Neuronal stem cell (in vitro differentiated cells): ENCODE results near the gene HINT2.
A peak's percentile ranks its signal among the peaks of the same experiment; 100 is the strongest.

Experiments
- DNase-seq: peaks from one replicate; pipeline ENCODE4 v3.0.0-alpha.2; 2013; ENCODE audit warnings: low spot score
- H2AFZ ChIP-seq: one replicate; pipeline ENCODE4 v1.6.1; 2013; ENCODE audit warnings: mild to moderate bottlenecking, low read length, inconsistent platforms
- H2AK5ac ChIP-seq: 2 replicates; pipeline ENCODE4 v1.6.1; 2013; ENCODE audit warnings: low read depth, mild to moderate bottlenecking, inconsistent platforms, low read length, moderate library complexity, mixed read lengths
- H2BK120ac ChIP-seq: 2 replicates; pipeline ENCODE4 v1.6.1; 2013; ENCODE audit warnings: low read depth, mild to moderate bottlenecking, inconsistent platforms, low read length, moderate library complexity, mixed read lengths
- H2BK12ac ChIP-seq: one replicate; pipeline ENCODE4 v1.6.1; 2013; ENCODE audit warnings: low read length, inconsistent platforms
- H2BK15ac ChIP-seq: 2 replicates; pipeline ENCODE4 v1.6.1; 2013; ENCODE audit warnings: mild to moderate bottlenecking, low read length, inconsistent platforms, mixed read lengths
- H2BK5ac ChIP-seq: one replicate; pipeline ENCODE4 v1.6.1; 2013; ENCODE audit warnings: inconsistent platforms, mild to moderate bottlenecking, low read length, moderate library complexity
- H3K14ac ChIP-seq: one replicate; pipeline ENCODE4 v1.6.1; 2013; ENCODE audit warnings: low read length, inconsistent platforms
- H3K18ac ChIP-seq: 2 replicates; pipeline ENCODE4 v1.6.1; 2013; ENCODE audit warnings: low read length, inconsistent platforms
- H3K23ac ChIP-seq: 2 replicates; pipeline ENCODE4 v1.6.1; 2013; ENCODE audit warnings: low read depth, mild to moderate bottlenecking, mixed read lengths, low read length, inconsistent platforms; ENCODE audit not compliant: poor library complexity
- H3K27ac ChIP-seq: replicated peaks from 3 replicates; pipeline ENCODE4 v1.5.1; 2013; ENCODE audit warnings: low read length, inconsistent platforms
- H3K27me3 ChIP-seq, 3 experiments: 2 replicates each; pipeline ENCODE4 v1.6.1; 2013; ENCODE audit warnings: low read length in 3 of 3, mild to moderate bottlenecking in 2 of 3, inconsistent platforms in 1 of 3, low read depth in 1 of 3, mixed read lengths in 1 of 3, moderate library complexity in 1 of 3; ENCODE audit not compliant: control insufficient read depth in 3 of 3, insufficient read depth in 3 of 3
- H3K36me3 ChIP-seq, 2 donors: replicated peaks in 1 of 2; 2 replicates each; pipeline ENCODE4 v1.6.1; 2013; ENCODE audit warnings: low read length in 2 of 2; ENCODE audit not compliant: control insufficient read depth in 2 of 2, insufficient read depth in 2 of 2
- H3K4ac ChIP-seq: 2 replicates; pipeline ENCODE4 v1.6.1; 2013; ENCODE audit warnings: inconsistent platforms, mild to moderate bottlenecking, low read length, moderate library complexity
- H3K4me1 ChIP-seq, 2 donors: 1 replicate in 1 of 2; 2 replicates in 1 of 2; pipeline ENCODE4 v1.6.1; 2013; ENCODE audit warnings: low read length in 2 of 2, low read depth in 1 of 2; ENCODE audit not compliant: control insufficient read depth in 2 of 2, insufficient read depth in 1 of 2
- H3K4me2 ChIP-seq: one replicate; pipeline ENCODE4 v1.6.1; 2013; ENCODE audit warnings: mild to moderate bottlenecking, low read length, inconsistent platforms; ENCODE audit not compliant: insufficient read depth, poor library complexity, severe bottlenecking
- H3K4me3 ChIP-seq, 2 donors: 2 replicates each; pipeline ENCODE4 v1.5.1; 2013; ENCODE audit warnings: low read length in 2 of 2, mild to moderate bottlenecking in 2 of 2, inconsistent platforms in 1 of 2, moderate library complexity in 1 of 2
- H3K79me1 ChIP-seq: one replicate; pipeline ENCODE4 v1.6.1; 2013; ENCODE audit warnings: low read depth, mild to moderate bottlenecking, inconsistent platforms, low read length, moderate library complexity
- H3K9ac ChIP-seq: one replicate; pipeline ENCODE4 v1.6.1; 2013; ENCODE audit warnings: mild to moderate bottlenecking, low read depth, low read length, inconsistent platforms; ENCODE audit not compliant: poor library complexity
- H3K9me3 ChIP-seq, 2 donors: replicated peaks in 1 of 2; 2 replicates each; pipeline versions ENCODE3 to v1.6.1; 2013; ENCODE audit warnings: low read length in 2 of 2, mild to moderate bottlenecking in 2 of 2, inconsistent platforms in 1 of 2, low read depth in 1 of 2, mixed read lengths in 1 of 2, moderate library complexity in 1 of 2; ENCODE audit not compliant: control insufficient read depth in 2 of 2, insufficient read depth in 1 of 2
- H4K8ac ChIP-seq: one replicate; pipeline ENCODE4 v1.6.1; 2013; ENCODE audit warnings: low read depth, mild to moderate bottlenecking, inconsistent platforms, low read length, moderate library complexity
- H4K91ac ChIP-seq: one replicate; pipeline ENCODE4 v1.6.1; 2013; ENCODE audit warnings: low read length, low read depth, mild to moderate bottlenecking, inconsistent platforms; ENCODE audit not compliant: poor library complexity
- WGBS, 2 donors: extraction: QIAGEN DNeasy Blood & Tissue Kit; methylation state at CpG; one replicate each; pipeline ENCODE4 v1.1.7; 2013; ENCODE audit warnings: missing lambda C conversion rate in 2 of 2, mixed read lengths in 1 of 2; ENCODE audit not compliant: insufficient read length in 2 of 2, insufficient replicate concordance in 1 of 2; ENCODE audit errors: extremely low coverage in 2 of 2; 5-methylcytosine and 5-hydroxymethylcytosine counted together

Gene HINT2

GRCh38 chr9:35834260-35835215, 19.7 kb upstream of the HINT2 start:
- Histone ChIP-seq H3K27me3 (no peaks in the 10 kb centered on the region), H2AK5ac (no peak overlapping the region), H3K4me1 (peaks cover 5 to 6% of the 10 kb centered on the region in 2 donors), H2AFZ (no peak overlapping the region), H4K8ac (no peak overlapping the region), H2BK12ac (no peak overlapping the region), H3K23ac (no peak overlapping the region), H3K79me1 (peaks cover 1% of the 10 kb centered on the region), H2BK15ac (no peak overlapping the region), H3K4ac (no peak overlapping the region), H3K9me3 (no peaks in the 10 kb centered on the region), H3K4me2 (no peak overlapping the region), H2BK5ac (no peak overlapping the region), H3K27ac (no peak overlapping the region), H3K36me3 (peaks cover 4 to 10% of the 10 kb centered on the region in 2 donors), H3K9ac (no peak overlapping the region), H3K4me3 (no peak overlapping the region), H4K91ac (no peak overlapping the region), H2BK120ac (no peak overlapping the region), H3K14ac (no peak overlapping the region), H3K18ac (no peak overlapping the region)
- DNase-seq: no peak
- 100% methylated on average over 1 of the region's 14 CpGs; no CpG with 5 or more reads in 1 of the 2 donors for WGBS, 2 donors

- Histone ChIP-seq H3K4ac (no peak overlapping the region), H2BK120ac (no peak overlapping the region), H3K4me2 (no peak overlapping the region), H4K91ac (no peak overlapping the region), H3K27ac (no peak overlapping the region), H3K4me1 (peaks cover 8 to 10% of the 10 kb centered on the region in 2 donors), H4K8ac (no peak overlapping the region), H3K36me3 (peaks cover 4 to 10% of the 10 kb centered on the region in 2 donors), H2BK15ac (no peak overlapping the region), H3K27me3 (no peaks in the 10 kb centered on the region), H3K4me3 (no peak overlapping the region), H3K79me1 (peaks cover 1% of the 10 kb centered on the region), H3K9ac (no peak overlapping the region), H2AFZ (no peak overlapping the region), H2AK5ac (no peak overlapping the region), H2BK12ac (no peak overlapping the region), H2BK5ac (no peak overlapping the region), H3K18ac (no peak overlapping the region), H3K23ac (no peak overlapping the region), H3K9me3 (no peaks in the 10 kb centered on the region), H3K14ac (no peak overlapping the region)
- DNase-seq: no peak
- WGBS, 2 donors: no CpG with 5 or more reads among the region's 5 CpGs
Measured at GRCh38 chr9:35832814-35833213, 18.0 kb upstream of the HINT2 start.

- Histone ChIP-seq H2AK5ac (no peak overlapping the region), H4K91ac (no peak overlapping the region), H3K9me3 (no peaks in the 10 kb centered on the region), H2AFZ (no peak overlapping the region), H3K4ac (no peak overlapping the region), H3K36me3 (peaks cover 4 to 10% of the 10 kb centered on the region in 2 donors), H3K4me1 (peaks cover 10% of the 10 kb centered on the region in 2 donors), H3K18ac (no peak overlapping the region), H2BK5ac (no peak overlapping the region), H2BK12ac (no peak overlapping the region), H3K79me1 (peaks cover 1% of the 10 kb centered on the region), H3K27ac (no peak overlapping the region), H2BK120ac (no peak overlapping the region), H3K9ac (no peak overlapping the region), H3K14ac (no peak overlapping the region), H3K23ac (no peak overlapping the region), H4K8ac (no peak overlapping the region), H3K4me3 (no peak overlapping the region), H2BK15ac (no peak overlapping the region), H3K27me3 (no peaks in the 10 kb centered on the region), H3K4me2 (no peak overlapping the region)
- DNase-seq: no peak
- WGBS, 2 donors: no CpG with 5 or more reads among the region's 4 CpGs
Measured at GRCh38 chr9:35831040-35831439, 16.2 kb upstream of the HINT2 start.

- H3K4me3 ChIP-seq: peak overlapping the region; percentile 60 to 86
Measured at GRCh38 chr9:35829764-35830096, 14.9 kb upstream of the HINT2 start.

More at GRCh38 chr9:35829764-35830096, 14.9 kb upstream of the HINT2 start:
- H2BK12ac ChIP-seq: no peak overlapping the region
- peaks cover 1% of the 10 kb centered on the region for H3K79me1 ChIP-seq
- H3K18ac ChIP-seq: peak overlapping the region; percentile 61
- no peak overlapping the region for H3K4ac ChIP-seq
- no peaks in the 10 kb centered on the region for H3K27me3 ChIP-seq
- H3K14ac ChIP-seq: no peak overlapping the region
- no CpG with 5 or more reads among the region's 2 CpGs for WGBS, 2 donors
- DNase-seq: no peak
- peak overlapping the region; percentile 83 for H3K9ac ChIP-seq
- peak overlapping the region; percentile 33 for H4K8ac ChIP-seq
- H4K91ac ChIP-seq: no peak overlapping the region
- H3K9me3 ChIP-seq: no peaks in the 10 kb centered on the region
- peak overlapping the region; percentile 91 for H3K4me2 ChIP-seq
- no peak overlapping the region for H2BK5ac ChIP-seq
- peak overlapping the region; percentile 18 for H3K23ac ChIP-seq
- no peak overlapping the region for H2BK15ac ChIP-seq
- H2BK120ac ChIP-seq: no peak overlapping the region
- no peak overlapping the region for H2AK5ac ChIP-seq
- peak overlapping the region; percentile 84 for H2AFZ ChIP-seq
- H3K4me1 ChIP-seq: peaks cover 10% of the 10 kb centered on the region in 2 donors
- H3K36me3 ChIP-seq: peaks cover 2 to 6% of the 10 kb centered on the region in 2 donors
- H3K27ac ChIP-seq: peak overlapping the region; percentile 16
